Diencephalon (tissue), 1 donor: Measurements from ENCODE around the gene SLC25A38. TPM values are rescaled to one million over a fixed set of nuclear protein-coding genes. Genes with fewer than 3 reads are reported as not detected.

Experiments used
- small RNA-seq: library from RNA; depleted of rRNA; stranded (forward); fragments of <200 nt; gene quantifications from one replicate; pipeline ENCODE3, GENCODE V24; 2014
- total RNA-seq: library from RNA; depleted of rRNA; stranded (reverse); fragments of >200 nt; gene quantifications from one replicate; pipeline ENCODE4 v1.2.3, GENCODE V29; 2014

Gene SLC25A38, protein sequence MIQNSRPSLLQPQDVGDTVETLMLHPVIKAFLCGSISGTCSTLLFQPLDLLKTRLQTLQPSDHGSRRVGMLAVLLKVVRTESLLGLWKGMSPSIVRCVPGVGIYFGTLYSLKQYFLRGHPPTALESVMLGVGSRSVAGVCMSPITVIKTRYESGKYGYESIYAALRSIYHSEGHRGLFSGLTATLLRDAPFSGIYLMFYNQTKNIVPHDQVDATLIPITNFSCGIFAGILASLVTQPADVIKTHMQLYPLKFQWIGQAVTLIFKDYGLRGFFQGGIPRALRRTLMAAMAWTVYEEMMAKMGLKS
- total RNA-seq, result 18.7 TPM

GRCh38 chr3:39383045-39383880 lies at the start of gene SLC25A38:
Gene SLC25A38, plus strand, starts transcription at chr3:39383370. Its CDS starts 355 bp downstream, at chr3:39383725.

GRCh38 chr3:39406368-39407258 lies 23.4 kb downstream of the SLC25A38 start, which contains the start of gene RPSA:
Gene RPSA, plus strand, starts transcription at chr3:39406720. Its CDS starts 934 bp downstream, at chr3:39407654.

Small RNAs within 50 kb of the gene (small RNA-seq; reads per million reads assigned to genes)
- gene SNORA6 (not detected), gene SNORA62 (not detected)

Other genes starting within 250 kb of the SLC25A38 start
- gene CSRNP1, start 229.8 kb upstream of the SLC25A38 start, total RNA-seq, result 6.9 TPM
- gene XIRP1, start 190.8 kb upstream of the SLC25A38 start, total RNA-seq, result under 0.01 TPM
- gene CX3CR1, start 103.3 kb upstream of the SLC25A38 start, total RNA-seq, result 28.8 TPM
- gene CCR8, start 53.7 kb upstream of the SLC25A38 start, total RNA-seq, result not detected
- 1,160 TPM for gene RPSA, start 23.4 kb downstream of the SLC25A38 start, total RNA-seq
- 0.92 TPM for gene MOBP, start 84.3 kb downstream of the SLC25A38 start, total RNA-seq